H9 (cell line): Measurements from ENCODE around the gene USP8. TPM values are rescaled to one million over a fixed set of nuclear protein-coding genes. Genes with fewer than 3 reads are reported as not detected.

Source experiments
- DNase-seq: peaks from one replicate; pipeline ENCODE4 v3.0.0-alpha.2; 2017
- H2AFZ ChIP-seq: one replicate; pipeline ENCODE4 v1.6.1; 2013; ENCODE audit warnings: mild to moderate bottlenecking, low read length, control low read depth, moderate library complexity
- H2AK5ac ChIP-seq: 2 replicates; pipeline ENCODE4 v1.6.1; 2013; ENCODE audit warnings: low read length, control low read depth, mixed read lengths; ENCODE audit not compliant: insufficient read length
- H2BK120ac ChIP-seq: one replicate; pipeline ENCODE4 v1.6.1; 2013; ENCODE audit warnings: low read depth, mild to moderate bottlenecking, low read length, control low read depth, inconsistent platforms; ENCODE audit not compliant: poor library complexity, severe bottlenecking
- H2BK12ac ChIP-seq: 2 replicates; pipeline ENCODE4 v1.6.1; 2013; ENCODE audit warnings: low read length, control low read depth, mixed read lengths, low read depth; ENCODE audit not compliant: insufficient read length
- H2BK15ac ChIP-seq: 2 replicates; pipeline ENCODE4 v1.6.1; 2013; ENCODE audit warnings: low read depth, low read length, control low read depth
- H2BK20ac ChIP-seq: one replicate; pipeline ENCODE4 v1.6.1; 2013; ENCODE audit warnings: low read depth, mild to moderate bottlenecking, low read length, control low read depth, inconsistent platforms; ENCODE audit not compliant: poor library complexity, severe bottlenecking
- H2BK5ac ChIP-seq: 2 replicates; pipeline ENCODE4 v1.6.1; 2013; ENCODE audit warnings: low read length, control low read depth, mixed read lengths; ENCODE audit not compliant: insufficient read length
- H3K14ac ChIP-seq: 2 replicates; pipeline ENCODE4 v1.6.1; 2013; ENCODE audit warnings: low read length, control low read depth; ENCODE audit not compliant: insufficient read depth
- H3K18ac ChIP-seq: 2 replicates; pipeline ENCODE4 v1.6.1; 2013; ENCODE audit warnings: low read depth, mild to moderate bottlenecking, mixed read lengths, low read length, control low read depth; ENCODE audit not compliant: insufficient read length
- H3K23ac ChIP-seq: 2 replicates; pipeline ENCODE4 v1.6.1; 2013; ENCODE audit warnings: low read length, control low read depth, mixed read lengths, low read depth; ENCODE audit not compliant: insufficient read length
- H3K23me2 ChIP-seq: 2 replicates; pipeline ENCODE4 v1.6.1; 2013; ENCODE audit warnings: low read depth, mild to moderate bottlenecking, mixed read lengths, low read length, control low read depth; ENCODE audit not compliant: insufficient read length, poor library complexity, severe bottlenecking
- H3K27ac ChIP-seq: 2 replicates; pipeline ENCODE4 v1.5.1; 2013; ENCODE audit warnings: low read length, control low read depth, mixed read lengths, low read depth; ENCODE audit not compliant: insufficient read length
- H3K27me3 ChIP-seq: 2 replicates; pipeline ENCODE4 v1.6.1; 2013; ENCODE audit warnings: low read length, control low read depth, inconsistent platforms; ENCODE audit not compliant: insufficient read depth
- H3K4ac ChIP-seq: 2 replicates; pipeline ENCODE4 v1.6.1; 2013; ENCODE audit warnings: low read depth, mild to moderate bottlenecking, control low read depth, inconsistent platforms, low read length, moderate library complexity
- H3K4me1 ChIP-seq: 2 replicates; pipeline ENCODE4 v1.6.1; 2013; ENCODE audit warnings: low read length, control low read depth, inconsistent platforms; ENCODE audit not compliant: insufficient read depth
- H3K4me2 ChIP-seq: 2 replicates; pipeline ENCODE4 v1.6.1; 2013; ENCODE audit warnings: low read length, control low read depth, mixed read lengths; ENCODE audit not compliant: insufficient read length, insufficient read depth
- H3K56ac ChIP-seq: 2 replicates; pipeline ENCODE4 v1.6.1; 2013; ENCODE audit warnings: low read depth, mild to moderate bottlenecking, mixed read lengths, low read length, control low read depth; ENCODE audit not compliant: insufficient read length
- H3K79me1 ChIP-seq: 2 replicates; pipeline ENCODE4 v1.6.1; 2013; ENCODE audit warnings: low read depth, mild to moderate bottlenecking, moderate library complexity, low read length, control low read depth, inconsistent platforms; ENCODE audit not compliant: insufficient read depth, poor library complexity, severe bottlenecking
- H3K79me2 ChIP-seq: 2 replicates; pipeline ENCODE4 v1.6.1; 2013; ENCODE audit warnings: low read length, control low read depth, inconsistent platforms; ENCODE audit not compliant: insufficient read depth
- H3K9ac ChIP-seq: 2 replicates; pipeline ENCODE4 v1.6.1; 2013; ENCODE audit warnings: low read length, control low read depth, mixed read lengths; ENCODE audit not compliant: insufficient read length; ENCODE audit errors: extremely low read depth
- H3K9me3 ChIP-seq: one replicate; pipeline ENCODE4 v1.6.1; 2013; ENCODE audit warnings: low read depth, low read length, inconsistent platforms; ENCODE audit not compliant: control insufficient read depth
- H3T11ph ChIP-seq: one replicate; pipeline ENCODE4 v1.6.1; 2013; ENCODE audit warnings: mild to moderate bottlenecking, low read length, control low read depth, inconsistent platforms
- H4K20me1 ChIP-seq: one replicate; pipeline ENCODE4 v1.6.1; 2013; ENCODE audit not compliant: control insufficient read depth, insufficient read length, insufficient read depth
- H4K5ac ChIP-seq: 2 replicates; pipeline ENCODE4 v1.6.1; 2013; ENCODE audit warnings: low read depth, mild to moderate bottlenecking, mixed read lengths, low read length, control low read depth; ENCODE audit not compliant: insufficient read length
- H4K8ac ChIP-seq: replicated peaks from 2 replicates; pipeline ENCODE4 v1.6.1; 2013; ENCODE audit warnings: low read length, control low read depth, mixed read lengths, low read depth; ENCODE audit not compliant: insufficient read length
- H4K91ac ChIP-seq: 2 replicates; pipeline ENCODE4 v1.6.1; 2013; ENCODE audit warnings: low read depth, mild to moderate bottlenecking, moderate library complexity, mixed read lengths, low read length, control low read depth; ENCODE audit not compliant: insufficient read length
- H3K27ac Mint-ChIP-seq, 3 experiments: 2 replicates in 2 of 3; 3 replicates in 1 of 3; pipeline ENCODE4 v1.8.0; 2020 to 2021; ENCODE audit warnings: mixed read lengths in 3 of 3, mild to moderate bottlenecking in 1 of 3, moderate library complexity in 1 of 3
- H3K27me3 Mint-ChIP-seq: 2 replicates; pipeline ENCODE4 v1.8.0; 2021; ENCODE audit warnings: low read depth, mild to moderate bottlenecking, moderate library complexity, mixed read lengths
- H3K36me3 Mint-ChIP-seq, 3 experiments: 2 replicates in 2 of 3; 3 replicates in 1 of 3; pipeline ENCODE4 v1.8.0; 2020 to 2021; ENCODE audit warnings: low read depth in 3 of 3, mixed read lengths in 3 of 3; ENCODE audit not compliant: insufficient read depth in 1 of 3
- H3K4me1 Mint-ChIP-seq, 2 experiments: 2 replicates each; pipeline ENCODE4 v1.8.0; 2020; ENCODE audit warnings: mixed read lengths in 2 of 2
- H3K4me3 Mint-ChIP-seq, 2 experiments: 2 replicates in 1 of 2; 3 replicates in 1 of 2; pipeline ENCODE4 v1.8.0; 2020 to 2021; ENCODE audit warnings: mild to moderate bottlenecking in 2 of 2, mixed read lengths in 2 of 2, moderate library complexity in 1 of 2
- H3K9me3 Mint-ChIP-seq, 2 experiments: 2 replicates in 1 of 2; 3 replicates in 1 of 2; pipeline ENCODE4 v1.8.0; 2020; ENCODE audit warnings: mild to moderate bottlenecking in 2 of 2, mixed read lengths in 2 of 2, moderate library complexity in 1 of 2
- WGBS: extraction: QIAGEN DNeasy Blood & Tissue Kit; methylation state at CpG from one replicate; pipeline ENCODE4 v1.1.7; 2013; ENCODE audit warnings: missing lambda C conversion rate, low lambda C conversion rate, mixed read lengths; ENCODE audit not compliant: insufficient read length; ENCODE audit errors: extremely low coverage; 5-methylcytosine and 5-hydroxymethylcytosine counted together
- total RNA-seq: library from RNA; stranded (reverse); gene quantifications from 2 replicates; pipeline ENCODE4 v1.2.1, GENCODE V29; 2021
- TF ChIP-seq, protein P1 (sequence below): fragments of 200-600 bp; sonication (generic); conservative IDR thresholded peaks from 3 replicates; pipeline ENCODE4 v1.8.0; 2021; ENCODE audit warnings: antibody characterized with exemption, mild to moderate bottlenecking

The USP8 gene
- total RNA-seq, 1 experiment from 2014 or later: 67.1 TPM

DNA sequence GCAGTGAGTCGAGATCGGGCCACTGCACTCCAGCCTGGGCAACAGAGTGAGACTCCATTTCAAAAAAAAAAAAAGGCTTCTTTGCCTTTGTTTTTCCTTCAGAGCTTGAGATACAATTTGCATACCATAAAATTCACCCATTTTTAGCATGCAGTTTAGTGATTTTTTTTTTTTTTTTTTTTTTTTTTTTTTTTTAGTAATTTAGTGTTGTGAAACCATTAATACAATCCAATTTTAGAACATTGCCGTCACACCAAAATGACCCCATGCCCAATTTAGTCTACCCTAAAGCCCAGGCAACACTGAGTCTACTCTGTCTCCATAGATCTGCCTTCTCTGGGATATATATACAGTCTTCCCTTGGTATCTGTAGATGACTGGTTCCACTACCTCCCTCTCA lies 61.2 kb downstream of the USP8 start:
- H2AK5ac ChIP-seq: no peak overlapping the region
- no peaks in the 10 kb centered on the region for H3K27me3 ChIP-seq
- no peak overlapping the region for H2AFZ ChIP-seq
- H4K20me1 ChIP-seq: no peaks in the 10 kb centered on the region
- Mint-ChIP-seq H3K4me3 (no peak overlapping the region), H3K36me3 (peaks cover 23 to 72% (median 44%) of the 10 kb centered on the region in 3 experiments; a peak in 6 of 7 replicates), H3K4me1 (peaks cover 0 to 3% of the 10 kb centered on the region in 2 experiments; a peak in 1 of 4 replicates), H3K27ac (no peak overlapping the region), H3K27me3 (no peaks in the 10 kb centered on the region), H3K9me3 (no peaks in the 10 kb centered on the region)
- no peak overlapping the region for H3T11ph ChIP-seq
- TF ChIP-seq, protein P1, sequence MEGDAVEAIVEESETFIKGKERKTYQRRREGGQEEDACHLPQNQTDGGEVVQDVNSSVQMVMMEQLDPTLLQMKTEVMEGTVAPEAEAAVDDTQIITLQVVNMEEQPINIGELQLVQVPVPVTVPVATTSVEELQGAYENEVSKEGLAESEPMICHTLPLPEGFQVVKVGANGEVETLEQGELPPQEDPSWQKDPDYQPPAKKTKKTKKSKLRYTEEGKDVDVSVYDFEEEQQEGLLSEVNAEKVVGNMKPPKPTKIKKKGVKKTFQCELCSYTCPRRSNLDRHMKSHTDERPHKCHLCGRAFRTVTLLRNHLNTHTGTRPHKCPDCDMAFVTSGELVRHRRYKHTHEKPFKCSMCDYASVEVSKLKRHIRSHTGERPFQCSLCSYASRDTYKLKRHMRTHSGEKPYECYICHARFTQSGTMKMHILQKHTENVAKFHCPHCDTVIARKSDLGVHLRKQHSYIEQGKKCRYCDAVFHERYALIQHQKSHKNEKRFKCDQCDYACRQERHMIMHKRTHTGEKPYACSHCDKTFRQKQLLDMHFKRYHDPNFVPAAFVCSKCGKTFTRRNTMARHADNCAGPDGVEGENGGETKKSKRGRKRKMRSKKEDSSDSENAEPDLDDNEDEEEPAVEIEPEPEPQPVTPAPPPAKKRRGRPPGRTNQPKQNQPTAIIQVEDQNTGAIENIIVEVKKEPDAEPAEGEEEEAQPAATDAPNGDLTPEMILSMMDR: no peak
- H3K23ac ChIP-seq: no peak overlapping the region
- H4K91ac ChIP-seq: no peak overlapping the region
- H2BK15ac ChIP-seq: no peak overlapping the region
- no peak overlapping the region for H2BK120ac ChIP-seq
- H3K4ac ChIP-seq: no peak overlapping the region
- H2BK20ac ChIP-seq: no peak overlapping the region
- no peak overlapping the region for H3K9ac ChIP-seq
- H3K14ac ChIP-seq: no peak overlapping the region
- WGBS: no CpG with 5 or more reads among the region's 3 CpGs
- H3K18ac ChIP-seq: no peak overlapping the region
- no peak overlapping the region for H3K56ac ChIP-seq
- H2BK5ac ChIP-seq: no peak overlapping the region
- DNase-seq: no peak
- H3K9me3 ChIP-seq: no peaks in the 10 kb centered on the region
- H2BK12ac ChIP-seq: no peak overlapping the region
- H3K79me1 ChIP-seq: no peaks in the 10 kb centered on the region
- no peak overlapping the region for H4K8ac ChIP-seq
- H3K79me2 ChIP-seq: no peaks in the 10 kb centered on the region
- no peak overlapping the region for H3K27ac ChIP-seq
- H3K4me1 ChIP-seq: no peaks in the 10 kb centered on the region
- no peak overlapping the region for H4K5ac ChIP-seq
- H3K23me2 ChIP-seq: no peaks in the 10 kb centered on the region
- no peak overlapping the region for H3K4me2 ChIP-seq
